ENCODE data around the gene CD300A. TPM values are rescaled to one million over a fixed set of nuclear protein-coding genes. Genes with fewer than 3 reads are reported as not detected.
"Not testable (repeated sequence)": the region's sequence is repeated elsewhere in the genome, so short reads cannot be mapped to it uniquely, and the experiment has no call there.

The CD300A gene
- total RNA-seq, 1 donor from 2014 or later, result 9.8 TPM

DNA sequence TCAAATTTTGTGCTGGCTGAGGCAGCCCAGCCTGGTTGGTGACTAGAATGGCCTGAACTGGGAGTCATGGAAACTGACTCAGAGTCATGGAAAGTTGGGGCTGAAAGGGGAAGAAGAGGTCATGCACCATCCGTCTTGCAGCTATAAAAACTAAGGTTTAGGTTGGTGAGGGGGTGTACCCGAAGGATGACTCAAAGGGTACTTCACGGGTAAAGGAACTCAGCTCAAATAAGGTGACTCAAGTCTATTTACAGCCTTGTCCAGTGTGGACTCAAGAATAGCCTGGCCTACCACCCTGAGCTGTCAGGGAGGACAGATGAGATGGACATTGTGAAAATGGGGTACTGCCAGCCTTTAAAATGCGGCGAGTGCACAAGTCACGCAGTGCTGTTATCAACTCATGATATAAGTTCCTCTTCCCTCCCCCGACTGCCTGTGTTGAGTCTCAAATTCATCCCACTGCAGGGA lies 46.2 kb downstream of the CD300A start:
- peaks cover 29% of the 10 kb centered on the region for H3K4me1 Mint-ChIP-seq (ENCODE audit: low read depth)
- intact Hi-C loops (cut with micrococcal nuclease), result loop anchor here (5.0 to 10.0 kb wide), 5 partner anchors 35 to 310 kb away; partner anchors contain the start of genes NAT9, RAB37 and RPL38
- H3K27ac Mint-ChIP-seq, result peak overlapping the region; percentile 95
- peak overlapping the region; percentile 48 for H3K4me3 Mint-ChIP-seq
- peaks cover 15% of the 10 kb centered on the region for H3K36me3 Mint-ChIP-seq (ENCODE audit: low read depth)
- H3K27me3 Mint-ChIP-seq (ENCODE audit: insufficient read depth), result peaks cover 9% of the 10 kb centered on the region
- no peak for DNase-seq (ENCODE audit: low spot score)
- peaks cover 18% of the 10 kb centered on the region for H3K9me3 Mint-ChIP-seq

DNA sequence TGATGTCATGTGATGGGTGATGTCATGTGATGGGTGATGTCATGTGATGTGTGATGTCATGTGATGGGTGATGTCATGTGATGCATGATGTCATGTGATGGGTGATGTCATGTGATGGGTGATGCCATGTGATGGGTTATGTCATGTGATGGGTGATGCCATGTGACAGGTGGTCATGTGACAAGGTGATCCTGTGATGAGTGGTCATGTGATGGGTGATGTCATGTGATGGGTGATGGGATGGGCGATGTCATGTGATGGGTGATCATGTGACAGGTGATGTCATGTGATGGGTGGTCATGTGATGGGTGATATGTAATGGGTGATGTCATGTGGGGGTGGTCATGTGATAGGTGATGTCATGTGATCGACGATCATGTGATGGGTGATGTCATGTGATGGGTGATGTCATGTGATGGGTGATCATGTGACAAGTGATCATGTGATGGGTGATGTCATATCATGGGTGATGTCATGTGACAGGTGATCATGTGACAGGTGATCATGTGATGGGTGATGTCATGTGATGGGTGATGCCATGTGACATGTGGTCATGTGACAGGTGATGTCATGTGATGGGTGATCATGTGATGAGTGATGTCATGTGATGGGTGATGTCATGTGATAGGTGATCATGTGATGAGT lies 47.7 kb downstream of the CD300A start:
- intact Hi-C loops (cut with micrococcal nuclease), result loop anchor here (5.0 to 10.0 kb wide), 5 partner anchors 37 to 312 kb away; partner anchors contain the start of genes NAT9, RAB37 and RPL38
- peaks cover 15% of the 10 kb centered on the region for H3K27me3 Mint-ChIP-seq (ENCODE audit: insufficient read depth)
- peaks cover 15% of the 10 kb centered on the region for H3K36me3 Mint-ChIP-seq (ENCODE audit: low read depth)
- peak overlapping the region; percentile 99 for H3K27ac Mint-ChIP-seq
- H3K9me3 Mint-ChIP-seq, result peaks cover 18% of the 10 kb centered on the region
- H3K4me1 Mint-ChIP-seq (ENCODE audit: low read depth), result peaks cover 29% of the 10 kb centered on the region
- H3K4me3 Mint-ChIP-seq, result peak overlapping the region; percentile 40
- DNase-seq (ENCODE audit: low spot score), result peak; percentile 56

DNA sequence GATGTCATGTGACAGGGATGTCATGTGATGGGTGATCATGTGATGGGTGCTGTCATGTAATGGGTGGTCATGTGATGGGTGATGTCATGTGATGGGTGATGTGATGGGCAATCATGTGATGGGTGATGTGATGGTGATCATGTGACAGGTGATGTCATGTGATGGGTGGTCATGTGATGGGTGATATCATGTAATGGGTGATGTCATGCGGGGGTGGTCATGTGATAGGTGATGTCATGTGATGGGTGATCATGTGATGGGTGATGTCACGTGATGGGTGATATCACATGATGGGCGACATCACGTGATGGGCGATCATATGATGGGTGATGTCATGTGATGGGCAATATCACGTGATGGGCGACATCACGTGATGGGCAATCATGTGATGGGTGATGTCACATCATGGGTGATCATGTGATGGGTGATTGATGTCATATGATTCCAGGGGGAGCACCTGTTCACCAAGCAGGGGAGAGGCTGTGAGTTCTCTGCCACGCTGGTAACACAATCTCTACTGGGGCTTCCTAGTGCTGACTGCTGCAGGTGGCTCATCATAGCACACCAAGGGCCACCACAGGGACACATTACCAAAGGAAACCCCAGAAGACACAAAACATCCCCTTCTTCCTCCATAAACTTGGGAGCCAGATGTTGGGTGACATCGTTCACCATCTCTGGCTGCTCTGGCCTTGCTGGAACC lies 48.3 kb downstream of the CD300A start:
- intact Hi-C loops (cut with micrococcal nuclease), result loop anchor here (5.0 to 10.0 kb wide), 5 partner anchors 37 to 312 kb away; partner anchors contain the start of genes NAT9, RAB37 and RPL38

DNA sequence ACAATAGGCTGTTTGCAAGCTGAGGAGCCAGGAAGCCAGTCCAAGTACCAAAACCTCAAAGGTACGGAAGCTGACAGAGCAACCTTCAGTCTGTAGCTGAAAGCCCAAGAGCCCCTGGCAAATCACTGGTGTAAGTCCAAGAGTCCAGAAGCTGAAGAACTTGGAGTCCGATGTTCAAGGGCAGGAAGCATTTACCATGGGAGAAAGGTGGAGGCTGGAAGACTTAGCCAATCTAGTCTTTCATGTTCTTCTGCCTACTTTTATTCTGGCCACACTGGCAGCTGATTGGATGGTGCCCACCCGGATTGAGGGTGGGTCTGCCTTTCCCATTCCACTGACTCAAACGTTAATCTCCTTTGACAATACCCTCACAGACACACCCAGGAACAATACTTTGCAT lies 49.5 kb downstream of the CD300A start:
- intact Hi-C loops (cut with micrococcal nuclease), result loop anchor here (10.0 kb wide), 1 partner anchor 219 kb away; the partner anchor contains the start of gene RAB37
- H3K27ac Mint-ChIP-seq, result no peak overlapping the region

More for the DNA sequence above, 48.3 kb downstream of the CD300A start:
- peak overlapping the region; percentile 99 for H3K27ac Mint-ChIP-seq
- no peak for DNase-seq (ENCODE audit: low spot score)
- H3K27me3 Mint-ChIP-seq (ENCODE audit: insufficient read depth), result peaks cover 15% of the 10 kb centered on the region
- peaks cover 31% of the 10 kb centered on the region for H3K4me1 Mint-ChIP-seq (ENCODE audit: low read depth)
- peak overlapping the region; percentile 40 for H3K4me3 Mint-ChIP-seq
- peaks cover 18% of the 10 kb centered on the region for H3K9me3 Mint-ChIP-seq
- peaks cover 16% of the 10 kb centered on the region for H3K36me3 Mint-ChIP-seq (ENCODE audit: low read depth)

DNA sequence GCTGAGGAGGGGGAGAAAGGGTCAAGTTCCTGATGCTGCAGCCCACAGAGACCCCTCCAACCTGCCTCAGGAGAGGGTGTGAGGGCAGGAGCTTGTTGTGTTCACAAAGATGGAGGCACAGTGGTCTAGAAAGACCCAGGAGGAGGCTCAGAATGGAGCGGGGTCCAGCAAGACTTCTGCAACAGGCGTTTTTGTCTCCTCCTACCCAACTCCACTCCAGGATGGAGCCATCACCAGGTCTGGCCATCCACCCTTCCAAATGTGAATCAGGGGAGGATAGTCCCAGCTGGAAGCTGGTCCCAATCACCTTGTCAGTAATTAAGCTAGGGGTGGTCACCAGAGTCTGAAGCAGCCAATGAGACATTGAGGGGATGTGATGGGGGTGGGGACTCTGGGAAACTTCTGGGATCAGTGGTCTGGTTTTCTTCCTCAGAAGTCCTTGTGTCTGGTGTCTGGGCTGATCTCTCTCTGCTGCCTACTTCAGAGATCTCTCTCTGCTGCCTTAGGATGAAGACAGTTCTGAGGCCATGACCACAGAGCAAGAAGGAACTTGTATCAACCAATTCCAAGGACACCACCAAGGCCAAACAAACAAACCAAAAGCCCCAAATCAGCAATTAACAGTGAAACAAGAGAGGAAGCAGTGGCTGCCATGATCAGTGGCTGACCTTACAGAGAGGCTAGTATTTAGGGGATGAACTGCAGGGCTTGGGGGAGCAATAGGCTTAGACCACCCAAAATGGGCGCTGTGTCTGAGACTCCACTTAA lies 50.3 kb downstream of the CD300A start:
- Mint-ChIP-seq H3K27ac (no peak overlapping the region), H3K4me1 (ENCODE audit: low read depth) (peaks cover 49% of the 10 kb centered on the region), H3K36me3 (ENCODE audit: low read depth) (peaks cover 17% of the 10 kb centered on the region), H3K4me3 (no peak overlapping the region), H3K9me3 (peaks cover 18% of the 10 kb centered on the region), H3K27me3 (ENCODE audit: insufficient read depth) (peaks cover 15% of the 10 kb centered on the region)
- DNase-seq (ENCODE audit: low spot score), result no peak
- intact Hi-C loops (cut with micrococcal nuclease), result loop anchor here (10.0 kb wide), 1 partner anchor 218 kb away; the partner anchor contains the start of gene RAB37

More for the DNA sequence above, 49.5 kb downstream of the CD300A start:
- Mint-ChIP-seq H3K9me3 (peaks cover 18% of the 10 kb centered on the region), H3K36me3 (ENCODE audit: low read depth) (peaks cover 17% of the 10 kb centered on the region), H3K4me1 (ENCODE audit: low read depth) (peaks cover 43% of the 10 kb centered on the region), H3K4me3 (no peak overlapping the region), H3K27me3 (ENCODE audit: insufficient read depth) (peaks cover 15% of the 10 kb centered on the region)
- DNase-seq (ENCODE audit: low spot score), result no peak

DNA sequence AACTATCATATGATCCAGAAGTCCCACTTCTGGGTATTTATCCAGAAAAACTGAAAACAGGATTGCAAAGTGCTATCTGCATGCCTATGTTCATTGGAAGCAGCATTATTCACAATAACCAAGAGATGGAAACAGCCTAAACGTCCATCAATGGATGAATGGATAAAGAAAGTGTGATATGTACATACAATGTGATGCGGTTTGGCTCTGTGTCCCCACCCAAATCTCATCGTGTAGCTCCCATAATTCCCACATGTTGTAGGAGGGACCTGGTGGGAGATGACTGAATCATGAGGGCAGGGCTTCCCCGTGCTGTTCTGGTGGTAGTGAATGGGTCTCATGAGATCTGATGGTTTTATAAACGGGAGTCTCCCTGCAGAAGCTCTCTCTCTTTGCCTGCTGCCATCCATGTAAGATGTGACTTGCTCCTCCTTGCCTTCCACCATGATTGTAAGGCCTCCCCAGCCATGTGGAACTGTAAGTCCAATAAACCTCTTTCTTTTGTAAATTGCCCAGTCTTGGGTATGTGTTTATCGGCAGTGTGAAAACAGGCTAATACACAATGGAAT lies 52.1 kb downstream of the CD300A start:
- Mint-ChIP-seq H3K4me1 (ENCODE audit: low read depth) (peaks cover 36% of the 10 kb centered on the region), H3K9me3 (peaks cover 20% of the 10 kb centered on the region), H3K36me3 (ENCODE audit: low read depth) (peaks cover 13% of the 10 kb centered on the region), H3K27me3 (ENCODE audit: insufficient read depth) (peaks cover 15% of the 10 kb centered on the region)
- intact Hi-C loops (cut with micrococcal nuclease), result loop anchor here (10.0 kb wide), 1 partner anchor 216 kb away; the partner anchor contains the start of gene RAB37
- H3K4me3 Mint-ChIP-seq; DNase-seq (ENCODE audit: low spot score); H3K27ac Mint-ChIP-seq: not testable (repeated sequence)

DNA sequence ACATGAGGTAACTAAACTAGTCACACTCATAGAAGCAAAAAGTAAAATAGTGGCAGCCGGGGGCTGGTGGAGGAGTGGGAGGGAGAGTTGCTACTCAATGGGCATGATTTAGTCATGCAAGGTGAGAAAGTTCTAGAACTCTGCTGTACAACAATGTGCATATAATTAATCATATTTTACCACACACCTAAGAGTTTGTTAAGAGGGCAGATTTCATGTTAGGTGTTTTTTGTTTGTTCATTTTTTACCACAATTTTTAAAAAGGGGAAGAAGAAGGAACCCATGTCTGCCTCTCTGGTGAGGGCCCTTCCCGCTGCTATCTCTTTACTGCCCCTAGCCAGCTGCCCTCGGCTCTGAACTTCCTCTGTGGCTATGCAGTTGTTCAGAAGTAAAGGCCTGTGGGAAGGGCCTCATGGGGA lies 53.6 kb downstream of the CD300A start:
- peak overlapping the region; percentile 38 for H3K27ac Mint-ChIP-seq
- peaks cover 24% of the 10 kb centered on the region for H3K4me1 Mint-ChIP-seq (ENCODE audit: low read depth)
- peak overlapping the region; percentile 22 for H3K4me3 Mint-ChIP-seq

DNA sequence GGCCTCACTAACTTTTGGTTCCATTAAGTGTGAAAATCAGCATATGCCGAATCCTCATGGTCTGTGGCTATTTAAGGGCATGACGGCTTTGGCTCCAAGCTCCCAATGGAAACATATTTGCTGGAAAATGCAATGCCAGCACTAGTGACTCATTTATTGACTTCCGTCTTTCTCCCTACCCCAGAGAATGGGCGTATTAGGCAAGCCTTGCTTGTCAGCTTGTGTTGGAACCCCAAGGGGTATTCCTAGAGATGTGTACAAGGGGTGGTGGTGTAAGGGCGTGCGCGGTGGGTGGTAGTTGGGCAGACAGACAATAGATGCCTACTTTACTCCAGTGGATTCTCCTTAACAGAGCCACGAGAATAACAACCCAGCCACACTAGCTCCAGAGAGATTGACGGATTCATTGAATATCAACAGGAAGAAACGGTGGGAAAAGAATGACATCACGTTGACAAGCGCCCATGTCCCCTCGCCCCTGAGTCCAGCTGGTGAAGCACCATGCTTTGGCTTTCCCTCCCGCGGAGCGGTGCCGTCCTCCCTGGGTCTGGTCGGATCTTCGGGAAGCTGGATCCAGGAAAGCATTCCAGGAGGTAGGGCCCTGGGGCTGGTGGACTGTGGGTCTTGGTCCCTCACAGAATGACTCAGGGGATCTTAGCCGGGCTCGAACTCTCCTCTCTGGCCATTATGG lies 54.5 kb downstream of the CD300A start:
- peaks cover 10% of the 10 kb centered on the region for H3K27me3 Mint-ChIP-seq (ENCODE audit: insufficient read depth)
- H3K36me3 Mint-ChIP-seq (ENCODE audit: low read depth), result peaks cover 4% of the 10 kb centered on the region
- H3K4me1 Mint-ChIP-seq (ENCODE audit: low read depth), result peaks cover 24% of the 10 kb centered on the region
- peaks cover 5% of the 10 kb centered on the region for H3K9me3 Mint-ChIP-seq
- DNase-seq (ENCODE audit: low spot score), result no peak
- peak overlapping the region; percentile 65 for H3K27ac Mint-ChIP-seq
- intact Hi-C loops (cut with micrococcal nuclease), result no loop called here
- no peak overlapping the region for H3K4me3 Mint-ChIP-seq

More for the DNA sequence above, 53.6 kb downstream of the CD300A start:
- no peak for DNase-seq (ENCODE audit: low spot score)
- H3K27me3 Mint-ChIP-seq (ENCODE audit: insufficient read depth), result peaks cover 6% of the 10 kb centered on the region
- H3K9me3 Mint-ChIP-seq, result peaks cover 9% of the 10 kb centered on the region
- peaks cover 4% of the 10 kb centered on the region for H3K36me3 Mint-ChIP-seq (ENCODE audit: low read depth)
- intact Hi-C loops (cut with micrococcal nuclease), result no loop called here

DNA sequence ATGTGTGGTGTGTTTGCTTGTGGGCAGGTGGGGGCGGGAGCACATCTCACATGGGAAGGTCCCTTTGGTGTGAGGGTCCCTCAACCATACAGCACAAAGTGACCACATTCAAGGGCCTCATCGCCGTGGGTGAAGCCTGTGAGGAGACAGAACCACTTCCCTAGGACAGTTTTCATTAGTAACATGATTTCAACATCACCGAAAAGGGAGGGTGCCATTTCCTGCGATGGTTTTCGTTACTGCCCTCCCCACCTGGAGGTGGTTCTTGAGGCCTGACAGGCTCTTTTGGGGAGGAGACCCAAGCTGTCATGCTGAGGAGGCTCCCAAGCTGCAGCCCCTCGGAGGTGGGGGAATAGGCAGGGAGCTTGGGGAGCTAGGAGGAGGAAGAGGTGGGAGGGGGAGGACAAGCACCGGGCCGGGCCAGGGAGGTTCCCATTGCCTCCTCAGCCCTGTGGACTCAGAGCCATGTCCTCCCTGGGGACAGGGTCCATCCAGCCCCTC lies 55.3 kb downstream of the CD300A start:
- Mint-ChIP-seq H3K4me1 (ENCODE audit: low read depth) (peaks cover 24% of the 10 kb centered on the region), H3K27ac (peak overlapping the region; percentile 65)
- no peak for DNase-seq (ENCODE audit: low spot score)

DNA sequence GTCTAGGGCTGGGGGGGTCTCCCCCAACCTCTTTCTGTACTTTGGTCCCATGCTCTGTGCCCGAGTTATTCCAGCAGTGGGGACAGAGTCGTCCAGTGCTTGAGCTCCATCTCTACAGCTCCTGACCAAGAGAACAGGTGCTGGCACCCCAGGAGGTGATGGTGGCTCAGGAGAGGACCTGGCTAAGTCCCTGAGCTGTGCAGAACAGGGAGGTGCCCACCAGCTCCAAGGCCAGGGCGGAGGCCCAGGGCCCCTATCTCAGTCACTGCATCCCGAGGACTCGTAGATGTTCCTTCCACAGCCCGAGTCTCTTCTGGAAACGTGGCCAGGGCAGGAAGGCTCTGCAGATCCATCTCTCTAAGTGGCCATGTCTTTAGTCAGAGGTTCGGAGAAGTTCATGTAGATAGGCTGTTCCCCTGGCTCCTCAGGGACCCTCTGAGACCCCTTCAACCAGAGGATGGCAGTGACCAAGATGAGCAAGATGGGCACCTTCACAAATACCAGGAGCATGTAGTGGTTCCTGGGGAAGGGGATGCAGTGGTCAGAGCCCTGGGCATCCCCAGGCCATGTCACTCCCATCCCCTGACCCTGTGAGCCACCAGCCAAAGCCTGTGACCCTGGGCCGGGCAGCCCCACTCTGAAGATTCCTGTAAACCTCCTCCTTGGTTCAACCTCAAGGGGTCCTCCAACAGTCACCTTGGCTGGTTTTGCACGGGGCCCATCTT lies 56.1 kb downstream of the CD300A start:
- DNase-seq (ENCODE audit: low spot score), result no peak
- H3K27me3 Mint-ChIP-seq (ENCODE audit: insufficient read depth), result peaks cover 11% of the 10 kb centered on the region
- peaks cover 2% of the 10 kb centered on the region for H3K36me3 Mint-ChIP-seq (ENCODE audit: low read depth)
- H3K9me3 Mint-ChIP-seq, result peaks cover 5% of the 10 kb centered on the region
- intact Hi-C loops (cut with micrococcal nuclease), result no loop called here
- H3K4me3 Mint-ChIP-seq, result no peak overlapping the region
- peaks cover 24% of the 10 kb centered on the region for H3K4me1 Mint-ChIP-seq (ENCODE audit: low read depth)
- H3K27ac Mint-ChIP-seq, result no peak overlapping the region

More for the DNA sequence above, 55.3 kb downstream of the CD300A start:
- peaks cover 10% of the 10 kb centered on the region for H3K27me3 Mint-ChIP-seq (ENCODE audit: insufficient read depth)
- H3K4me3 Mint-ChIP-seq, result no peak overlapping the region
- intact Hi-C loops (cut with micrococcal nuclease), result no loop called here
- H3K9me3 Mint-ChIP-seq, result peaks cover 5% of the 10 kb centered on the region
- H3K36me3 Mint-ChIP-seq (ENCODE audit: low read depth), result peaks cover 4% of the 10 kb centered on the region

DNA sequence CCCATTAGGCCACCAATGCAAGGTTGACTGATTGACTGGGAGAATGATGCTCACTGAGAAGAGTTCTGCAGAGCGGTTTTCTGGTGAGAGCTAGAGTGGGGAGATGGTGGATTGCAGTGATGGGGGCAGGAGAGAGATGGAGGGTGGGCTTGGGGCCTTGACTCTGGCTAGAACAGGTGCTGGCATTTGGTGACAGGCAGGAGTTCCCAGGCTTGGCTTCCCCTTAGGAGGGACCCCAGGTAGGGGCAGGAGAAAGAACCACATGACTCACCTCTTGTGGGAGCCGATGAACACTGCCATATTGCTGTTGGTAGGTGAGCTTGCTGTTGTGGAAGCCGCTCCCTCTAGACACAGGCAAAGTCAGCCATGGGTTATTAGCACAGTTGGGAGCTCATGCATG lies 56.9 kb downstream of the CD300A start:
- peaks cover 5% of the 10 kb centered on the region for H3K9me3 Mint-ChIP-seq

More for the DNA sequence above, 56.9 kb downstream of the CD300A start:
- DNase-seq (ENCODE audit: low spot score), result no peak
- intact Hi-C loops (cut with micrococcal nuclease), result no loop called here
- peaks cover 24% of the 10 kb centered on the region for H3K4me1 Mint-ChIP-seq (ENCODE audit: low read depth)
- H3K4me3 Mint-ChIP-seq, result no peak overlapping the region
- peaks cover 2% of the 10 kb centered on the region for H3K36me3 Mint-ChIP-seq (ENCODE audit: low read depth)
- peaks cover 5% of the 10 kb centered on the region for H3K27me3 Mint-ChIP-seq (ENCODE audit: insufficient read depth)
- H3K27ac Mint-ChIP-seq, result no peak overlapping the region

All from activated T-helper 1 cell treated with anti-CD3 and anti-CD28 coated beads, Interleukin-12 subunit alpha, Interleukin-12 subunit beta, Interleukin-2, Interleukin-4 antibody, amounts not matched to agents 30 ng/mL and 10 ng/mL and 1 ng/mL, durations not matched to agents 14 hours and 24 hours and 36 hours (primary cell).